ENCODE data around the gene FGF9.

The FGF9 gene

GRCh38 chr13:21675095-21675991, 4.5 kb downstream of the FGF9 start:
- peak; percentile 43 for DNase-seq

- no peak for DNase-seq
These were observed 5.7 kb downstream of the FGF9 start for GRCh38 chr13:21676611-21677021.

GRCh38 chr13:21677075-21677623, 6.3 kb downstream of the FGF9 start:
- DNase-seq, result no peak

GRCh38 chr13:21683034-21683733, 12.3 kb downstream of the FGF9 start:
- no peak for DNase-seq

GRCh38 chr13:21684576-21684975, 13.7 kb downstream of the FGF9 start:
- no peak for DNase-seq

GRCh38 chr13:21685485-21686064, 14.7 kb downstream of the FGF9 start:
- DNase-seq, result no peak

GRCh38 chr13:21686751-21687391, 16.0 kb downstream of the FGF9 start:
- DNase-seq, result peak; percentile 25

GRCh38 chr13:21688056-21688455, 17.2 kb downstream of the FGF9 start:
- DNase-seq, result no peak

GRCh38 chr13:21689097-21689496, 18.2 kb downstream of the FGF9 start:
- no peak for DNase-seq

GRCh38 chr13:21690955-21691354, 20.1 kb downstream of the FGF9 start:
- DNase-seq, result no peak

- no peak for DNase-seq
These were observed 20.6 kb downstream of the FGF9 start for GRCh38 chr13:21691500-21691899.

- no peak for DNase-seq
These were observed 21.1 kb downstream of the FGF9 start for GRCh38 chr13:21691928-21692327.

GRCh38 chr13:21694831-21695230, 24.0 kb downstream of the FGF9 start:
- DNase-seq, result no peak

GRCh38 chr13:21695546-21695945, 24.7 kb downstream of the FGF9 start:
- no peak for DNase-seq

- DNase-seq, result no peak
These were observed 26.1 kb downstream of the FGF9 start for GRCh38 chr13:21696865-21697448.

GRCh38 chr13:21698817-21699679, 28.2 kb downstream of the FGF9 start:
- no peak for DNase-seq

GRCh38 chr13:21701460-21701859, 30.6 kb downstream of the FGF9 start:
- no peak for DNase-seq

GRCh38 chr13:21703846-21704245, 33.0 kb downstream of the FGF9 start:
- no peak for DNase-seq

GRCh38 chr13:21707586-21707985, 36.7 kb downstream of the FGF9 start:
- no peak for DNase-seq

- no peak for DNase-seq
These were observed 38.8 kb downstream of the FGF9 start for GRCh38 chr13:21709697-21710096.

- no peak for DNase-seq
These were observed 39.3 kb downstream of the FGF9 start for GRCh38 chr13:21710163-21710562.

GRCh38 chr13:21717817-21718216, 46.9 kb downstream of the FGF9 start:
- no peak for DNase-seq

Measured in stimulated activated CD4-positive, alpha-beta T cell treated with anti-CD3 and anti-CD28 coated beads, Interleukin-1b, Interleukin-23, amount 100 ng/mL, for 48 hours (primary cell).